IPS-20b (cell line): ENCODE results near the gene ARHGAP26.

Experiments
- H3K27ac ChIP-seq: one replicate; pipeline ENCODE4 v1.5.1; 2013; ENCODE audit warnings: low read length
- H3K27me3 ChIP-seq: 2 replicates; pipeline ENCODE4 v1.6.1; 2013; ENCODE audit warnings: mild to moderate bottlenecking, low read length, inconsistent platforms; ENCODE audit not compliant: insufficient read depth
- H3K36me3 ChIP-seq: 2 replicates; pipeline ENCODE4 v1.6.1; 2013; ENCODE audit warnings: low read depth, mild to moderate bottlenecking, inconsistent platforms, low read length, moderate library complexity; ENCODE audit not compliant: insufficient read depth
- H3K4me1 ChIP-seq: 2 replicates; pipeline ENCODE4 v1.6.1; 2013; ENCODE audit warnings: mild to moderate bottlenecking, control low read depth, inconsistent platforms, low read length, moderate library complexity; ENCODE audit not compliant: insufficient read depth
- H3K4me3 ChIP-seq: 2 replicates; pipeline ENCODE4 v1.5.1; 2013; ENCODE audit warnings: mild to moderate bottlenecking, low read length, inconsistent platforms
- H3K9ac ChIP-seq: 2 replicates; pipeline ENCODE4 v1.6.1; 2013; ENCODE audit warnings: low read depth, mild to moderate bottlenecking, inconsistent platforms, low read length, moderate library complexity
- H3K9me3 ChIP-seq: 2 replicates; pipeline ENCODE4 v1.6.1; 2013; ENCODE audit warnings: mild to moderate bottlenecking, low read depth, low read length, inconsistent platforms; ENCODE audit not compliant: insufficient read depth

ARHGAP26 gene

GRCh38 chr5:143251946-143252345 is 481.8 kb downstream of the ARHGAP26 start:
- Histone ChIP-seq H3K27ac (no peak overlapping the region), H3K9ac (no peak overlapping the region), H3K36me3 (no peaks in the 10 kb centered on the region), H3K9me3 (no peaks in the 10 kb centered on the region), H3K4me3 (no peak overlapping the region), H3K4me1 (no peaks in the 10 kb centered on the region), H3K27me3 (no peaks in the 10 kb centered on the region)

- Histone ChIP-seq H3K9me3 (no peaks in the 10 kb centered on the region), H3K4me3 (no peak overlapping the region), H3K4me1 (no peaks in the 10 kb centered on the region), H3K27me3 (no peaks in the 10 kb centered on the region), H3K9ac (no peak overlapping the region), H3K36me3 (no peaks in the 10 kb centered on the region), H3K27ac (no peak overlapping the region)
Measured at GRCh38 chr5:143254819-143255218, 484.6 kb downstream of the ARHGAP26 start.

GRCh38 chr5:143258559-143259253 is 488.5 kb downstream of the ARHGAP26 start:
- H3K9ac ChIP-seq: no peak overlapping the region
- no peak overlapping the region for H3K27ac ChIP-seq
- H3K27me3 ChIP-seq: no peaks in the 10 kb centered on the region
- no peak overlapping the region for H3K4me3 ChIP-seq
- no peaks in the 10 kb centered on the region for H3K36me3 ChIP-seq
- no peaks in the 10 kb centered on the region for H3K9me3 ChIP-seq
- H3K4me1 ChIP-seq: no peaks in the 10 kb centered on the region

- H3K4me3 ChIP-seq: no peak overlapping the region
Measured at GRCh38 chr5:143259254-143259605, 489.1 kb downstream of the ARHGAP26 start.

GRCh38 chr5:143261748-143262392 is 491.7 kb downstream of the ARHGAP26 start:
- Histone ChIP-seq H3K9me3 (no peaks in the 10 kb centered on the region; the same call in 1 of the 2 replicates), H3K36me3 (no peaks in the 10 kb centered on the region), H3K27me3 (no peaks in the 10 kb centered on the region), H3K27ac (no peak overlapping the region), H3K4me3 (no peak overlapping the region), H3K4me1 (no peaks in the 10 kb centered on the region), H3K9ac (no peak overlapping the region)

More at GRCh38 chr5:143259254-143259605, 489.1 kb downstream of the ARHGAP26 start:
- no peaks in the 10 kb centered on the region for H3K36me3 ChIP-seq
- H3K4me1 ChIP-seq: no peaks in the 10 kb centered on the region
- H3K9ac ChIP-seq: no peak overlapping the region
- no peaks in the 10 kb centered on the region for H3K27me3 ChIP-seq
- no peak overlapping the region for H3K27ac ChIP-seq
- H3K9me3 ChIP-seq: no peaks in the 10 kb centered on the region

GRCh38 chr5:143262393-143263174 is 492.4 kb downstream of the ARHGAP26 start:
- Histone ChIP-seq H3K36me3 (no peaks in the 10 kb centered on the region), H3K9ac (no peak overlapping the region), H3K27me3 (no peaks in the 10 kb centered on the region), H3K4me1 (no peaks in the 10 kb centered on the region), H3K4me3 (no peak overlapping the region), H3K9me3 (peaks cover 6% of the 10 kb centered on the region; the same call in 1 of the 2 replicates), H3K27ac (no peak overlapping the region)

- Histone ChIP-seq H3K4me3 (no peak overlapping the region), H3K9ac (no peak overlapping the region), H3K27ac (no peak overlapping the region), H3K9me3 (peaks cover 7% of the 10 kb centered on the region; the same call in 1 of the 2 replicates), H3K36me3 (no peaks in the 10 kb centered on the region), H3K27me3 (no peaks in the 10 kb centered on the region), H3K4me1 (no peaks in the 10 kb centered on the region)
Measured at GRCh38 chr5:143263272-143263810, 493.2 kb downstream of the ARHGAP26 start.

GRCh38 chr5:143265995-143266394 is 495.8 kb downstream of the ARHGAP26 start:
- no peaks in the 10 kb centered on the region for H3K27me3 ChIP-seq
- H3K27ac ChIP-seq: no peak overlapping the region
- H3K4me3 ChIP-seq: no peak overlapping the region
- H3K9ac ChIP-seq: no peak overlapping the region
- H3K9me3 ChIP-seq: peaks cover 7% of the 10 kb centered on the region; the same call in 1 of the 2 replicates
- no peaks in the 10 kb centered on the region for H3K4me1 ChIP-seq
- H3K36me3 ChIP-seq: no peaks in the 10 kb centered on the region

- Histone ChIP-seq H3K27me3 (no peaks in the 10 kb centered on the region), H3K4me1 (no peaks in the 10 kb centered on the region), H3K9ac (no peak overlapping the region), H3K9me3 (peaks cover 7% of the 10 kb centered on the region; the same call in 1 of the 2 replicates), H3K36me3 (no peaks in the 10 kb centered on the region), H3K27ac (no peak overlapping the region), H3K4me3 (no peak overlapping the region)
Measured at GRCh38 chr5:143267186-143267585, 497.0 kb downstream of the ARHGAP26 start.

GRCh38 chr5:143268388-143268787 is 498.2 kb downstream of the ARHGAP26 start:
- Histone ChIP-seq H3K9ac (no peak overlapping the region), H3K27ac (no peak overlapping the region), H3K4me3 (no peak overlapping the region), H3K9me3 (peaks cover 7% of the 10 kb centered on the region; the same call in 1 of the 2 replicates), H3K36me3 (no peaks in the 10 kb centered on the region), H3K27me3 (no peaks in the 10 kb centered on the region), H3K4me1 (no peaks in the 10 kb centered on the region)

GRCh38 chr5:143271431-143271830 is 501.3 kb downstream of the ARHGAP26 start:
- Histone ChIP-seq H3K4me1 (no peaks in the 10 kb centered on the region), H3K9ac (no peak overlapping the region), H3K27ac (no peak overlapping the region), H3K36me3 (no peaks in the 10 kb centered on the region), H3K27me3 (no peaks in the 10 kb centered on the region), H3K4me3 (no peak overlapping the region), H3K9me3 (peaks cover 7% of the 10 kb centered on the region; the same call in 1 of the 2 replicates)
